Right renal pelvis (tissue), 4 donors: Measurements from ENCODE around the gene CGNL1. TPM values are rescaled to one million over a fixed set of nuclear protein-coding genes. Genes with fewer than 3 reads are reported as not detected.

Experiments
- DNase-seq, 4 donors: peaks; one replicate each; pipeline ENCODE4 v3.0.0-alpha.2; 2013; ENCODE audit warnings: low read depth in 4 of 4, low spot score in 3 of 4, missing footprints in 1 of 4
- polyA plus RNA-seq, 4 donors: library from polyadenylated mRNA; unstranded; fragments of 120-200 nt; gene quantifications; one replicate each; pipeline ENCODE4 v1.2.1, GENCODE V29; 2013; ENCODE audit not compliant: insufficient read length in 4 of 4

The CGNL1 gene
- polyA plus RNA-seq, 4 donors: 57.5 to 67.3 (median 63.9) TPM

DNA sequence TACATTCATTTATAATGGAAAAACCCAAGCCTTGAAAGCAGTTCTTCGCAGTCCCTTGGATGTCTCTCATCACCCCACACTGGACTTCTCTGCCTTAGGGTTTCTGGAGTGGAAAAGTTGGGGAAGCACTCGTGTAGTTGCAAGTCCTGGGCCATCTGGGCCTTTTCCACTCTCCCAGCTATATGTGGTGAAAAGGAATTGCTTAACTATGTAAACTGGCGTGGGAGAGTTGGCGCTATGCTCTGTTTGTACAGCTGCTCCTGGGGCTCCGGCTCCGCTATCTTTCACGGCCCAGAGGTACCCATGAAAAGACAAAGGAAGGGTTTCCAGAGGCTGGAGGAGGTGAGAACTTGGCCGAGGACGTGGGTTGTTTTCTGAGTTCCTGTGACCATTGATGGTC is 134.3 kb downstream of the CGNL1 start:
- DNase-seq: peak in 1 of 4 donors; percentile 54

DNA sequence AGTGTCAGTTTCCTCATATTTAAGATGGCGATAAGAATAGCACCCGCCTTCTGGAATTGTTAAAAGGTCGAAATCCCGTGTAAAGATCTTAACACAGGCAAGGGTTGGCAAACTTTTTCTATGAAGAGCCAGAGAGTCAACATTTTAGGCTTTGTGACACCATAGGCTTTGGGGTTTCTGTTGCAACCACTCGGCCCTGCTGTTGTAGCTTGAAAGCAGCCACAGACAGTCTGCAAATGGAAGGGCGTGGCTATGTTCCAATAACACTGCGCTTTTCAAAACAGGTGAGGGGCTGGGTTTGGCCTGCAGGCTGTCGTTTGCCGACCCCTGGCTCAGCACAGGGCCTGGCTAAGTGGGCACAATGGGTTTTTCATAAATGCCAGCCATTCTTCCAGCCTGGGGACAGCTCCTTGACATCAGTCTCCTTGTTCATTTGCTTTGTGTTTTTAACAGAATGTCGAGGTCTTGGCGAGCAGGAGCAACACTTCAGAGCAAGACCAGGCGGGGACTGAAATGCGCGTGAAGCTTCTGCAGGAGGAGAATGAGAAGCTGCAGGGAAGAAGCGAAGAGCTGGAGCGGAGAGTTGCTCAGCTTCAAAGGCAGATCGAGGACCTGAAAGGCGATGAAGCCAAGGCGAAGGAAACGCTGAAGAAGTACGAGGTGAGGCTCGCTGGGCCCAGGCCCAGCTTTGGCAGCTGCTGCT is 140.2 kb downstream of the CGNL1 start:
- no peak for DNase-seq

DNA sequence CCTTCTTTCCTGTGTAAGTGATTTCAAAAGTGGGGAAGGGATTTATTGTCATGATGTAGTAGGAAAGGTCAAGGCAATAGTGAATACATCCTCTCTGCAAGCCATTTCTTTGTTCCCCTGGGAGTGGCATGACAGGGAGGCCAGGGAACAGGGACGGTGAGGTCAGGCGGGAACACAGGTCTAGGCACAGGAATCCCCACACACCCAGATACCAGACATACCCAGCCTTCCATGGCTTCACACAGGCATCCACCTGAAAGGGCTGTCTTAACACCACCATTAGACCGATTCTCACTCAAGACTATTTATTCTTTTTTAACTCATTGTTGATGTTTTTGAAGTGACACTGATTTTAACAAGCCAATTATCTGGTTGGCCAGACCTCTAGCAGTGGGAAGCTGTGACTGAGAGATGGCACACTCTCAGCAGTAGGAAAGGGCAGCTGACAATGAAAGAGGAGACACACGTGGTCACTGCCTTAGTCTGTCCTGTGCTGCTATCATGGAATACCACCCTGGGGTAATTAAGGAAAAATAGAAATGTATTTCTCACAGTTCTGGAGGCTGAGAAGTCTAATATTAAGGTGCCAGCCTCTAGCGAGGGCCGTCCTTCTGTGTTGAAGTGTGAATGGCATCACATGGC is 140.8 kb downstream of the CGNL1 start:
- no peak for DNase-seq

GRCh38 chr15:57518779-57519405 is 142.6 kb downstream of the CGNL1 start:
- no peak for DNase-seq

- no peak for DNase-seq
Observed at GRCh38 chr15:57519806-57520205, 143.5 kb downstream of the CGNL1 start.

DNA sequence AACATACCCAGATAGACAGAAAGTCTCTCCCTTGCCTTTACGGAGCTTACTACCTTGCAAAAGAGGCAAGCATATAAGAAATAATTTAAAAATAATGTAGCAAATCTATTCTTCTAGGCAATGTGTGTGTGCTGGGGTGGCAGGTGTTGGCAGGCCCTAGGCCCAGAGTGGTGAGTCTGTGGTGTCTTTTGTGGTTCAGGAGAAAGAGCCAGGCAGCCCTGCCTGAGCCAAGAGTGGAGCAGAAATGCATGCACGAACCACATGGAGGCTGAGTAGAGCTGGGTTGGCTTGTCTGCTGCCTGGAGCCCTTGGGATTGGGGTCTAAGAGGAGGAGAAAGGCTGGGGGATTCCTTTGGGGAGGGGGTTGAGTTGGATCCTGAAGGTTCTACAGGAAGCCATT is 145.2 kb downstream of the CGNL1 start:
- no peak for DNase-seq

GRCh38 chr15:57522148-57522547 is 145.8 kb downstream of the CGNL1 start:
- no peak for DNase-seq

DNA sequence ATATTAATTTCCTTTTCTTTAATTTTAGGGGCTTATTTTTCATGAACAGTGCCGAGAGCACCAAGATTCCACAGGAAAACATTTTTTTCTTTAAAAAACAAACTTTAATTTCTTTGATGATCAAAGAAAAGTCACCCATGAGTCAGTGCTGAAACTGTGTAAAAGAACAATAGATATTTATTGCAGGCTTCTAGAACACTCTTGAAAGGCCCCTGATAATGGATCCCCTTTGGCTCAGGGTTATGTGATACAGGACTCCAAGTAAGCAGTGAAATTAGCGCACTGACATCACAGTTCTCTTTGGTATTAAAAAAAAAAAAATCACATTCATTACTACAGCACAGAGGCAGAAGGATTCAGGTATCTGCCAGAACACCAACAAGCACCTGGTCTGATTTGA is 149.3 kb downstream of the CGNL1 start:
- DNase-seq: no peak

DNA sequence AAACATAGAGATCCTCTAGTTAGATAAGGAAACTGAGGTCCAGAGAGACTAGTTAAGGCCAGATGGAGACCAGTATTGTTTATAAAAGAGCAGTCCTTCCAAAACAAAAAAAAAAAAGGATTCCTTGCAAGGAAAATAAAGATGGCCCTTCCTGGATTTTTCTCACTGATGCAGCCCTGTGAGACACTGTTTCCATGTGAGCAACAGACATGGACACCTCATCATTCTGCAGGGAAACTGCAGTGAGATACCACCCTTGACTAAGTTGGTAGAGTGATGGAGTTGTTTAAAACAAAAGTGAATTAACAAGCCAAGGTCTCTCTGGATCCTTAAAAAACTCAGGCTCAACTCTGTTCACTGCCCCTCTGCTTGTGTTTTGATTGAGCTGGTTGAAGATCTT is 149.8 kb downstream of the CGNL1 start:
- no peak for DNase-seq

- DNase-seq: no peak
Observed at GRCh38 chr15:57526615-57527014, 150.3 kb downstream of the CGNL1 start.

DNA sequence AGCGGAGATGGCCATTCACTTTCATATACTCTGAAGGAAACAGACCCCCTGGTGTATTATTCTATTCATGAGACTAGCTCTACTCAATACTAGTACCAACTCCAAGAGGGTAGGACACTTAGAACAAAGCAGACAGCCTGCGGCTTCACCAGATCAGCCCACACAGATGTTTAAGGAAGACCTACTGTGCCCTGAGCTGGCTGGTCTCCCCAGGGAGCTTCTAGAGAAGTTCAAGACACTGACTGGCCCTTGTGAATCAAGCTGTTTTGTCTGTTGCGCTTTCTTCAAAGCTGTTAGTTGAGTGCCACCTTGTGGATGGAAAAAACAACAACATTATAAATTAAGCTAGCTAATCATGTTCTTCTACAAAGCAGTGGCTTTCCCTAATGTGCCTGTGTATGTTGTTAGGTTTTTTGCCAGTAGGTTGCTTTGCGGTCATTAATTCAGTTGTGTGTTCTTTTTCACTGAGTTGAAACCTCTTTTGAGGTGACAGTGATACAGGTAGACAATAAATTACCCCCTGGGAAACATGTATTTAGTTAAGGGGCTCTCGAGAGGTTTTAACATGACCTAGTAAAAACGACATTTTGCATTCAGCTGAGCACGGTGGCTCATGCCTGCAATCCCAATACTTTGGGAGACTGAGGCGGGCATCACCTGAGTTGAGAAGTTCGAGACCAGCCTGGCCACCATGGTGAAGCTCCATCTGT is 151.2 kb downstream of the CGNL1 start:
- peak; percentile 74 to 80 (median 77) for DNase-seq

GRCh38 chr15:57528940-57529565 is 152.7 kb downstream of the CGNL1 start:
- no peak for DNase-seq

DNA sequence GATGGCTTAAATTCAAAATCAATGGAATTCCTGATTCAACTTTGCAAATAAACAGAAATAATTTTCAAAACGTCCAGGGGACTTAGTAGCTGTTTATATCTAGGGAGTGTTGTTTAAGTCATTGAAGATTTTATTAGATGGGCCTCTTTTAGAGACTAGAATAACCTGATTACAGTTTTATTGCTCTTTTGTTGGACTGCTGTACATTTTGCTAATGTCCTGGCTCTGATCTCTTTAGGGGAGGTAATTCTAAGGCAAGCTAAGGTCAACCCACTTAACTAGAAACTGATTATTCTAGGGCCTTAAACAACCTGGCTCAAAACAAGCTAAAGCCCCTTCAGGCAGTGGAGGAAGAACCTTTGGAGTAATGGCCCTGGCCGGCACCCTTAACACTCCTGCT is 153.4 kb downstream of the CGNL1 start:
- no peak for DNase-seq

- no peak for DNase-seq
Observed at GRCh38 chr15:57532731-57533447, 156.6 kb downstream of the CGNL1 start.

DNA sequence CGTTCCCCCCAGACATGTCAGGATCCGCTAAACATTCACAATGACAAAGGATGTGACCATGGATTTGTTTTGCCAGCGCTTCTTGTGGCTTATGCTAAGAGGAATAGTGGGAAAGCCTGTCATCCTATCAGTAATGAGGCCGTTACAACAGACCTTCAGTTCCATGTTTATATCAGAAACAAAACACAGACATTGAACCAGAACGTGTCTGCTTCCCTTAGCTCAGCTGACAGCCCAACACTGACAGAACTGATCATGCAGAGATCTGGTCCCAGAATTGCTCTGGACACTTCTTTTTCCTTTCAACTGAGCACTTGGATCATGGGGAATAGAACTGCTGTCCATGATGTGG is 157.1 kb downstream of the CGNL1 start:
- DNase-seq: no peak

- no peak for DNase-seq
Observed at GRCh38 chr15:57534281-57534680, 158.0 kb downstream of the CGNL1 start.

GRCh38 chr15:57537072-57537471 is 160.8 kb downstream of the CGNL1 start:
- DNase-seq: no peak

- peak in 1 of 4 donors; percentile 32 for DNase-seq
Observed at GRCh38 chr15:57537488-57538264, 161.4 kb downstream of the CGNL1 start.

DNA sequence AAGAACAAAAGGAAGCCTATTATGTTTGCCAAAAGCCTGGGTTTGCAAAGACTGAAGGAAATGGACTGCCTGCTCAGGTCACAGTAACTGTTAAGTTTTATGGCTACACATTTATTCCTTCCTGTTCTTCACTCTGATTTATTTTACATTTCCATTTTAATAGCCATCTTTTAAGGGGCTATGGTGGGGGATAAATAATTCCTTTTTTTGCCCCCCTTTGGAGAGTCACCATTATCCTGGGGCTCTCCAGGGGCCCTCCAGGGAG is 161.9 kb downstream of the CGNL1 start:
- DNase-seq: no peak

DNA sequence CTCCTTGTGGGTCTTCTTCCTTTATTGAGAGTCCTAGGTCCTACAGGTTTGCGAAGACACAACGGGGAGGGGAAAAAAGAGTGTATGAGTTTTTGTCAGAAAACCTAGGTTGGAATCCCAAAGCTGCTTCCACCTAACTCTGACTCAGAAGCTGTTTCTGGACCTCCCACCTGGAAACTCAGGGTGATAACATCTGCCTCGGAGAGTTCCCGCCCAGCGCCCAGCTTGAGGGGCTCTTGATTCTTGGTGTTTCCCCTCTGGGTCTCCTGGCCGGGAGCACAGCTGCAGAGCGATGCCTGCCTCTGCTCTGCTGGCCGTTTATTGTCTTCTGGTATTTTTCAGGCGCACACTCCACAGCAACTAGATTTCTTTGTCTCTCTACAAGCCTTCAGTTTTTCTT is 162.5 kb downstream of the CGNL1 start:
- DNase-seq: no peak
